GM18505 (cell line): ENCODE data around the gene COCH.
"Not testable (repeated sequence)": the region's sequence is repeated elsewhere in the genome, so short reads cannot be mapped to it uniquely, and the experiment has no call there.

Experiments
- ATAC-seq: cut with Tn5 transposase; IDR thresholded peaks from one replicate; pipeline ENCODE4 v1.9.1; 2021; ENCODE audit not compliant: unreplicated experiment
- POLR2A ChIP-seq: IDR thresholded peaks from 4 replicates; pipeline ENCODE4 v1.6.1; 2011; ENCODE audit warnings: borderline replicate concordance; ENCODE audit not compliant: insufficient read depth, insufficient read length; ENCODE audit errors: extremely low read depth

Gene COCH

GRCh38 chr14:30885840-30886740 is 11.7 kb downstream of the COCH start:
- ATAC-seq: no peak
- no peak for TF ChIP-seq POLR2A

DNA sequence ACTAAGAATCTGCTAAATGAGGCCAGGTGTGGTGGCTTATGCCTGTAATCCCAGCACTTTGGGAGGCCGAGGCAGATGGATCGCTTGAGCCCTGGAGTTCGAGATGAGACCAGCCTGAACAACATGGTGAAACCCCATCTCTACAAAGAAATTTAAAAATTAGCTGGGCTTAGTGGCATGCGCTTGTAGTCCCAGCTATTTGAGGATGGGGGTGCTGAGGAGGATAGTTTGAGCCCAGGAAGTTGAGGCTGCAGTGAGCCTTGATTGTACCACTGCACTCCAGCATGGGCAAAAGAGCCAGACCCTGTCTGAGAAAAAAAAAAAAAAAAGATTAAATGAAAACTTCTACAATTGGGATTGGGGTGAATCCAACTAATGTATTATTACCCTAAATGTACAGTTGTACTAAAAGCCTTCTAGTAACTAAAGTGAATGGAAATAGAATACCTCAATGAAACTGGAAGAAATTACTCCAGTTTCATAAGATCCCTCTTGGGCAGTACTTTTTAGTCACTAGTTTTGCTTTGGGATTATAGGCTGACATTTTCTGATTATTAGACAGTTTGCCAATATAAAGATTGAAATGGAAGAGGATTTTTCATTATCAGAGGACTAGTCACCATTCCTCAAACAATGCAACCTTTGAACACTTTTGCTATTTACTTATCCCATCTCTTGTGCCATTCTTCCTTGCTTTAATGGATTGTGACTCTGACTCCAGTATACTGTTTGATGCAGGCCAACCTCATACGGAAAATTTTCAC is 14.3 kb downstream of the COCH start:
- TF ChIP-seq POLR2A: no peak
- ATAC-seq: no peak

DNA sequence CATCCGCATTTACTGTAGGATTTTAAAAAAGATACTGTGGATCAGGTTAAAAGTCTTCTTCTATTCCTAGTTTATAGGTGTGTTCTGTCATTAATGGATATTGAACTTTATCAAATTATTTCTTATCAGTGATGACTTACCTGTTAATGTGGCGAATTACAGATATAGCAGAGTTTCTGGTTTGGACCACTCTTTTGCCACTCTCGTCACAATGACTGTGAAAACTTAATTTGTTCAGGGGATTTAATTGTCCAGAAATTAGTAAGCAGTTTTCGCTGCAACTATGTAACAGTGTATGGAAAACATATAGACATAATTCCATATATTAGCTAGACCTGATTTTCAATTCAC is 14.9 kb downstream of the COCH start:
- no peak for ATAC-seq
- no peak for TF ChIP-seq POLR2A

- no peak for TF ChIP-seq POLR2A
- no peak for ATAC-seq
Observed at GRCh38 chr14:30893819-30894218, 19.5 kb downstream of the COCH start.

DNA sequence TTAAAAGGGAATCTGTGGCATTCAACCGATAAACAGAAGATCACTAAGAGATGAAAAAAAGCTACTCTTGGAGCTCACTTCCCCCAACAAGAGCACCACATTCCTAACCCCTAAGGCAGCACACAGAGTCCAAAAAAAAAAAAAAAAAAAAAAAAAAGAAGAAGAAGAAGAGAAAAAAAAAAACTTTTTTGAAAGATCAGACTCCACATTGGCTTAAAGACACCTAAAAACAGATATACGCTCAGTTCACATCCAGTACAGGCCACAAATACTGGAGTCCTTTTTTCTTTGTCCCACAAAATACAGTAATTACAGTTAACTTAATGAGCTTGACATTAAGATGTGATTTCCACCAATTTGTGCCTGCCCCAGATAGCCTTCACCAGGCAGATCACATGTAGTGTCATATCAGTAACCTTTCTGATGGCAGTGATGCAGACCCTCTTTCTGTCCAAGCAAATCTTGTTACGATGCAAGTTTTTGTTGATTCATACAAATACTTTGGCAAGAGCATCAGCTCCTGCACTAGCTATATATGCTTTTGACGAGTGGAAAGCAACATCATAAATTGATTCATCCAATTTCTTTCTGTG is 20.7 kb downstream of the COCH start:
- ATAC-seq: no peak
- no peak for TF ChIP-seq POLR2A

DNA sequence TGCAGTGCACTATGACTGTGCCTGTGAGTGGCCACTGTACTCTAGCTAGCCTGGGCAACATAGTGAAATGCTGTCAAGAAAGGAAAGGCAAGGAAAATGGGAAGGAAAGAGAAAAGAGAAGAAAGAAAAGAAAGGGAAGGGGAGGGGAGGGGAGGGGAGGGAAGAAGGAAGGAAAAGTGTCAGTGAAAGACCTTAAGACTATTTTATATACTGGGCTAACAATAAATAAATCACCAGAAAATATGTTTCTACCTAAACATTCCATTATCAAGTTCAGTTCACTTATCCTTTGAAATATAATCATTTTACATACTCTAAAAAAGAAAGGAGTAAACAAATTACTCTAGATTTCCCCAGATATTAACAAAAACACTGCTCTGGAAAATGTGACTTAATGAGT is 22.1 kb downstream of the COCH start:
- no peak for TF ChIP-seq POLR2A
- ATAC-seq: no peak

GRCh38 chr14:30897121-30897520 is 22.8 kb downstream of the COCH start:
- not testable (repeated sequence) for ATAC-seq

DNA sequence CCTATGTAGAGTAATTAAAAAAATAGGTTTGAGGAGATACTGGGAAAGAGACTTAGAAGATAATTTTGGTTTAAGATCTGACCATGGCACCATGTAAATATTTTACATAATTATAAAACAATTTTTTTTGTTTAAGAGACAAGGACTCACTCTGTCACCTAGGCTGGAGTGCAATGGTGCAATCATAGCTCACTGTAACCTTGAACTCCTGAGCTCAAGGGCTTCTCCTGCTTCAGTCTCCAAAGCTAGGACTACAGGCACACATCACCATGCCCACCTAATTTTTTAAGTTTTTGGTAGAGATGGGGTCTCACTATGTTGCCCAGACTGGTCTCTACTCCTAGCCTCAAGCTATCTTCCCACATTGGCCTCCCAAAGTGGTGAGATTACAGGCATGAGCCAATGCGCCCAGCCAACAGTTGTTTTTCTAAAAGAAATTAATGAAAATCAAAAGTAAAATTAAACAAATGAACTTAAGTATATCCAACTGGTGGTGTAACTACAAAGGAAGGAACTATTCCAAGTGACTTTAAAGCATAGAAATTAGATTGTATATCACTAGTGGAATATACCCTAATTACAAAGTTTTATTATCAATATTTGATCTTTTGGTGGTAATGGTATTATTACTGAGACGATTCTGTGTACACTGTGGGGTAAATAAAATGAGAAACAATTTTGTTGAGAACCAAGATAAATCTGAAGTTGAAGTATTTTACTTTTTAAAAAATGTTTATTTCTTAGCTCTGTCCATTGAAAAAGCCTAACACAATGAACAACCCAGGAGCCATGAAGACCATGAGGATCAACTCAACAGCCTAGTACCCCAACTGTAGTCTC is 29.1 kb downstream of the COCH start:
- no peak for TF ChIP-seq POLR2A
- ATAC-seq: no peak

DNA sequence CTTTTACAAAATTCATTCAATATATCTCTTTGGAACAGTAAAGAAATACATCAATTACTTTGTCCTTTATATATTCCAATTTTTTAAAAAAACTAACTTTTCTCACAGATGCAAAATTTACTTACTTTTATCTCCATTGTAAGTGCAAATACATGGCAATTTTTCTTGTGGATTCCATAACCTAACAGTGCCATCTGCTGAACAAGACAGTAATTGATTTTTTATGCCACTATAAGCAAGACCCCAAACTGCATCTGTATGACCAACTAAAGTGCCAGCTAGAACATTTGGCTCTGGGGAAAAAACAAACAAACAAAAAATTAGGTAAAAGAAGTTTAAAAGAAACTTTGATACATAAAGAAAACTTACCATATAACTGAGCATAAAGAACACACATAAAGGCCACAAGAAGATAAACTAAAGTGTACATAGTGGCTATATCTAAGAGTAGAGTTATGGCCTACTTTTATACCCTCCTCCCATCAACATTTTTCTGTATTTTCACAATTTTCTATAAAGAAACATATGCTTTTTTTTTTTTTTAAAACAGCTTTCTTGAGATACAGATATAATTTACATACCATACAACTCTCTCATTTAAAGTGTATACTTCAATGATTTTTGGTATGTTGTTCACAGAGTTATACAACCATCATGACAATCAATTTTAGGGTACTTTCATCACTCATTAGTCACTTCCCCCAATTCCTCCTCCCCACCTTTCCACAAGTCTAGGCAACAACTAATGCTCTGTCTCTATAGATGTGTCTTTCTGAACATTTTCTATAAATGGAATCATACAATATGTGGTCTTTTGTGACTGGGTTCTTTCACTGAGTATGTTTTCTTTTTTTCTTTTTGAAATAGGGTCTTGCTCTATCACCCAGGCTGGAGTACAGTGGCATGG is 32.6 kb downstream of the COCH start:
- ATAC-seq: no peak
- no peak for TF ChIP-seq POLR2A

- TF ChIP-seq POLR2A: no peak
- ATAC-seq: no peak
Observed at GRCh38 chr14:30907659-30908057, 33.3 kb downstream of the COCH start.

DNA sequence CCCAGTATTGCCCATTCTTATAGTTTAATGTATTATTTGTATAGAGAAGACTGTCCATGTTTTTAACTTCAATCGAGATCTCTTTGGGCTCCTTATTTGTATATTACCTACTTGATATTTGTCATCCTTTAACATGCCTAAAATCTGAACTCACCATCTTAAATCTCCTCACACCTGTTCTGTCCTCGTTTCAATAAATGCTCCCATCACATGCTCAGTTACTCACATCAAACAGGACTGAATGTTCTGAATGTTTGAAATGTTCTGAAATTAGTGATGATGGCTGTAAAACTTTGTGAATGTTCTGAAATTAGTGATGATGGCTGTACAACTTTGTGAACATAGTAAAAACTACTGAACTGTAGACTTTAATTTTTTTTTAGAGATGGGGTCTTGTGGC is 34.5 kb downstream of the COCH start:
- no peak for ATAC-seq
- TF ChIP-seq POLR2A: no peak

GRCh38 chr14:30914812-30915211 is 40.5 kb downstream of the COCH start:
- TF ChIP-seq POLR2A: no peak
- no peak for ATAC-seq
